ENCODE data around the gene PPL. TPM values are rescaled to one million over a fixed set of nuclear protein-coding genes. Genes with fewer than 3 reads are reported as not detected.

The PPL gene
- total and polyA plus RNA-seq, 2 of the 8 experiments (the other 6 are each of a cell fraction or from before 2014, with no cell fraction given): 11.3 to 29.5 TPM

DNA sequence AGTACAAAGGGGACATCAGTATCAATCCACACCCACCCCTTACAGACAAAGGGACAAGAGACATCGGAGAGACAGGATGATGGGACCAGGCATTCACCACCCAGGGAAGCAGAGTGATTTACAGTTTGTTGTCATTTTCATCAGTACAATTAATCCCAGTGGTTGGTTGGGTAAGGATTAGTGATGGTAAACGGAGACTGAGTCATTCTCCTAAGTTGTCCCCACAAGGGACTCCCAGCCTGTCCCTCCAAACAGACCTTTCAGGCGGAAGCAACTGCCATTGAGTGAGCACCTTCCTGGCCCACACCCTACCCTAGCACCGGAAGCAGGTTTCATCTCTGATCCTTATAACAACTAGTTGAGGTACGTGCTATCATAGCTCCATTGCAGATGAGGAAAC lies 11.2 kb downstream of the PPL start (continued):
- no peak for TF ChIP-seq CHD7 (IDR thresholded peaks at IDR 0.05; ENCODE audit: insufficient replicate concordance, low read length)

Measured in H1 (cell line).